ENCODE results near the gene DEFB123. TPM values are rescaled to one million over a fixed set of nuclear protein-coding genes. Genes with fewer than 3 reads are reported as not detected.
"Not testable (repeated sequence)": the region's sequence is repeated elsewhere in the genome, so short reads cannot be mapped to it uniquely, and the experiment has no call there.

Gene DEFB123
- total RNA-seq, 1 experiment from 2014 or later = not detected

- no peak for DNase-seq (ENCODE audit: low spot score)
- no TSS peak for BruUV-seq (replicated peaks)
- no peaks in the 10 kb centered on the region for H3K36me3 ChIP-seq (ENCODE audit: insufficient read depth, low read length, poor library complexity, severe bottlenecking)
- no peak for TF ChIP-seq CTCF (conservative IDR thresholded peaks at IDR 0.05; ENCODE audit: low read depth, low read length)
- H3K9me3 ChIP-seq (ENCODE audit: low read depth, low read length, poor library complexity, severe bottlenecking) = no peaks in the 10 kb centered on the region
- no peak overlapping the region for H3K27ac ChIP-seq (ENCODE audit: low read depth, low read length, poor library complexity, severe bottlenecking)
- peaks cover 46% of the 10 kb centered on the region for H3K27me3 ChIP-seq (replicated peaks; ENCODE audit: insufficient read depth, low read depth, low read length, poor library complexity)
- intact Hi-C loops (cut with micrococcal nuclease; ENCODE audit: unreplicated experiment) = no loop called here
- no peak overlapping the region for H3K4me3 ChIP-seq (ENCODE audit: low read depth, low read length, poor library complexity, severe bottlenecking)
- ChIA-PET CTCF (no interaction called here), POLR2A (ENCODE audit: low non-redundant PET) (no interaction called here)
- H3K4me1 ChIP-seq (ENCODE audit: insufficient read depth, low read length, poor library complexity, severe bottlenecking) = no peaks in the 10 kb centered on the region
Observed at GRCh38 chr20:31425797-31426196, 14.6 kb upstream of the DEFB123 start.

- CTCF ChIA-PET; intact Hi-C loops (cut with micrococcal nuclease; ENCODE audit: unreplicated experiment): not testable (repeated sequence)
Observed at GRCh38 chr20:31426891-31427551, 13.4 kb upstream of the DEFB123 start.

GRCh38 chr20:31427576-31427975, 12.9 kb upstream of the DEFB123 start:
- H3K9me3 ChIP-seq (ENCODE audit: low read depth, low read length, poor library complexity, severe bottlenecking); BruUV-seq (replicated peaks); intact Hi-C loops (cut with micrococcal nuclease; ENCODE audit: unreplicated experiment); DNase-seq (ENCODE audit: low spot score); H3K4me1 ChIP-seq (ENCODE audit: insufficient read depth, low read length, poor library complexity, severe bottlenecking); H3K27ac ChIP-seq (ENCODE audit: low read depth, low read length, poor library complexity, severe bottlenecking); CTCF ChIA-PET; H3K36me3 ChIP-seq (ENCODE audit: insufficient read depth, low read length, poor library complexity, severe bottlenecking); POLR2A ChIA-PET (ENCODE audit: low non-redundant PET); H3K4me3 ChIP-seq (ENCODE audit: low read depth, low read length, poor library complexity, severe bottlenecking): not testable (repeated sequence)
- H3K27me3 ChIP-seq (replicated peaks; ENCODE audit: insufficient read depth, low read depth, low read length, poor library complexity) = peaks cover 34% of the 10 kb centered on the region

More at GRCh38 chr20:31426891-31427551, 13.4 kb upstream of the DEFB123 start:
- BruUV-seq (replicated peaks); DNase-seq (ENCODE audit: low spot score); H3K27ac ChIP-seq (ENCODE audit: low read depth, low read length, poor library complexity, severe bottlenecking); H3K36me3 ChIP-seq (ENCODE audit: insufficient read depth, low read length, poor library complexity, severe bottlenecking); H3K9me3 ChIP-seq (ENCODE audit: low read depth, low read length, poor library complexity, severe bottlenecking); H3K4me3 ChIP-seq (ENCODE audit: low read depth, low read length, poor library complexity, severe bottlenecking); POLR2A ChIA-PET (ENCODE audit: low non-redundant PET); H3K4me1 ChIP-seq (ENCODE audit: insufficient read depth, low read length, poor library complexity, severe bottlenecking): not testable (repeated sequence)
- peaks cover 35% of the 10 kb centered on the region for H3K27me3 ChIP-seq (replicated peaks; ENCODE audit: insufficient read depth, low read depth, low read length, poor library complexity)

- Histone ChIP-seq H3K27me3 (replicated peaks; ENCODE audit: insufficient read depth, low read depth, low read length, poor library complexity) (peaks cover 21% of the 10 kb centered on the region), H3K4me1 (ENCODE audit: insufficient read depth, low read length, poor library complexity, severe bottlenecking) (no peaks in the 10 kb centered on the region), H3K36me3 (ENCODE audit: insufficient read depth, low read length, poor library complexity, severe bottlenecking) (no peaks in the 10 kb centered on the region), H3K27ac (ENCODE audit: low read depth, low read length, poor library complexity, severe bottlenecking) (no peak overlapping the region), H3K9me3 (ENCODE audit: low read depth, low read length, poor library complexity, severe bottlenecking) (no peaks in the 10 kb centered on the region), H3K4me3 (ENCODE audit: low read depth, low read length, poor library complexity, severe bottlenecking) (no peak overlapping the region)
- intact Hi-C loops (cut with micrococcal nuclease; ENCODE audit: unreplicated experiment) = no loop called here
- peak; percentile 20 for DNase-seq (ENCODE audit: low spot score)
- CTCF ChIA-PET = interaction anchor here (0.7 kb wide), 1 partner anchor 142 kb away, joined by 3 read pairs; no protein-coding TSS in a partner anchor
- BruUV-seq (replicated peaks) = no TSS peak
- TF ChIP-seq EZH2 (IDR thresholded peaks at IDR 0.05; ENCODE audit: borderline replicate concordance, low read depth, low read length, poor library complexity, severe bottlenecking) = no peak
- no peak for TF ChIP-seq CTCF (conservative IDR thresholded peaks at IDR 0.05; ENCODE audit: low read depth, low read length)
- POLR2A ChIA-PET (ENCODE audit: low non-redundant PET) = no interaction called here
Observed at GRCh38 chr20:31430568-31431115, 9.8 kb upstream of the DEFB123 start.
